Stimulated activated naive CD4-positive, alpha-beta T cell (primary cell): Measurements from ENCODE around the gene OLFM3.

ENCODE experiments used
- DNase-seq, 6 experiments: peaks; one replicate each; lab custom pipeline; 2025; lab: John Stamatoyannopoulos, UW

Gene OLFM3

DNA sequence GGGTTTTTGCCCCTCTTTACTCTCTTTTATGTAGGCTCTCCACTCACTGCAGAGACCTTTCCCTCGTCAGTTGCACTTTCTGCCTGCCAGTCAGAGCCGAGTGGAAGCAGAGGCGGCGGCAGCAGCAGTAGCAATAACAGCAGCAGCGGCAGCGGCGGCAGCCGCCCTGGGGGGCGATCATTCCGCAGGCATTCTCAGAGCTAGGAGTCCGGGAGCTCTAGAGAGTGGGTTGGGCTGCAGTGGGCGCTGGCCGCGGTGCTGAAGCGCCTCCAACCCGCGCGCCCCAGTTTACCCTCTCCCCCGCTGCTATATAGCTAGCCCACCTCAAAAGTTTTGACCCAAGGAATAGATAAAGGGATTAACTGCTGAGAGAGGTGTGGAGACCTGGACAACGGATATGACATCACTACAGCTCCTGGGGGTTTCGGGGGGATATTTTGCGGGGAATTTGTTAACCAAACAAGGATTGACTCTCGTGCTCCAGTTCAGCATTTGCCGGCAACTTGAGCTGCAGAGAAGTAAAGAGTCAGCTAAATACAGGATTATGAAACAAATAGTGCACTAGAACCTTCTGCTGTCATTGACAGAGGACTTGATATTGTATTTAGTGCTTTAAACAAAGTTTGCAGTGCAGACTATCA, at the start of gene OLFM3:
OLFM3 (minus strand) TSS at position 102 of the 641 bp plus-strand sequence.
- DNase-seq = no peak

DNA sequence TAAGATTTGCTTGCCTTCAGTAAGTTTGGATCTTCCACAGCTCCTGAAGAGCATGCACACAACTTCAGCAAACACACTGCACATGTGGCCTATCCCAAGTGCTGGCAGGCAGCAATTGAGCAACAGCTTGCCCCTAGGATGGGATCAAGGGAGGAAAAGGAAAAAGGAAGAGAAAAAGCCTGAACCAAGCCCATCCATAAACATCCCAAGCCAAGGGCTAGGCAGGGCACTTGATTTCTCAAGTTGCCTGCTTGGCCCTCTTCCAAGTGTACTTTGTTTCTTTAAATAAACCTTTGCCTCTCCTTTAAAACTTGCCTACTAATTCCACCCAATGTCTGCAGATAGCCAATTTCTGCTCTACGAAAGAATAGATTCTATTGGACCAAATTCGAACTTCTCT, 49.0 kb upstream of the OLFM3 start:
- no peak for DNase-seq

DNA sequence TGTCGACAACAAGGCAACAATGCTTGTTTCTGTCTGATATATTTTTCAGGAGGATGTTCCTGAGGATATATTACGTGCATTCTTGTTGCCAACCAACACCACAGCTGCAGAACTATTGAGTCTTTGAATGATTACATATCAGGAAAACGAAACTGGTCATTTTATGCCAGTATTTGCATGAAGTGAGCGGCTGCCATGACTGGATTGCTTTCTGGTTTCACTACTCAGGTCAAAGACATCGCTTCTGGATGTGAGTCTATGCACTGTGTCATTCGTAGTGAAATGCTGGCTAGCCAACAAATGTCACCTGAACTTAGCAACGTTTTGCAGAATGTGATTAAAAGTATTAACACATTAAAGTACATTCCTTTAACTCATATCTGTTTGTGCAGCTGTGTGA, 35.8 kb upstream of the OLFM3 start:
- DNase-seq = no peak

DNA sequence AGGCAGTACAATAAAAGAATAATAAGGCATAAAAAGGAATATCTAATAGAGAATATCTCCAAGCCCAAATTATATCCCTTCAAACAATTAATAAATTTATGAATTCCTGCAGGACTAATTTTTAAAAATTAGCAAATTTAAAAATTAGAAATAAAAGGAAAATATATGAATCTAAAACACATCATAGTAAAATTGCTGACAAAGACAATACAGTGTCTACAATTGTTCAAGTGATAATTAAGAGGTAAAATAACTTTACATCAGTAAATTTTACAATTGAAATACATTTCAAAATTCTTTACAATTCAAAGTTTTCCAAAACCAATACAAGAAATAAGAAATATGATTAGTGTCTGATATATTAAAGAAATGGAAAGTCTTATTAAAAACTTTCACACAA, 22.8 kb upstream of the OLFM3 start:
- DNase-seq = no peak

DNA sequence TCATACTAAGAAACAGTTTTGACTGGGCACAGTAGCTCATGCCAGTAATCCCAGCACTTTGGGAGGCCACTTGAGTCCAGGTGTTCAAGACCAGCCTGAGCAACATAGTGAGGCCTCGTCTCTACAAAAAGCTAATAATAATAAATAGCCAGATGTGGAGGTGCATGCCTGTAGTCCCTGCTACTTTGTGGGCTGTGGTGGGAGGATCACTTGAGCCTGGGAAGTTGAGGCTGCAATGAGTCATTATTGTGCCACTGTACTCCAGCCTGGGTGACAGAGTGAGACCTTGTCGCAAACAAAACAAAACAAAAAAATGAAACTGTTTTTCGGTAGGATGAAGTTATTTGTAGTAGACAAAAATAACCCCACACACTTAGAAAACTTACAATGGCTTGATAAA, 19.0 kb upstream of the OLFM3 start:
- no peak for DNase-seq

DNA sequence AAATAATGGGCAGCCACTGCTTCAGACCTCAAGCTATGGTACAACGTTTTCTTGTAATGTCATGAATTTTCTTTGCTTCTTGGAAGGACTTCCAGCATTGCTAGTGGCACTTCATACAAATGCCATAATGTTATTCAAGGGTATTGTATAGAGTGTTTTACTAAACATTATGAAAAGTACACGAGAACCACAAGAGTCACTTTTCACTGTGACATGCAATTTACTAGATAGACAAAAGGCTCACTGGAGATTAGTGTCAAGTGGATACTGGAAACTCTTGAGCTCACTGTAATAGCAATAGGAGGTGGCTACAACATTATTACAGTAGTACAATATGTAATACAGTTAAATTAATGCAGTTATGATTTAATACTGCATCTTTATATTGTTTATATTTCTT, 5.3 kb upstream of the OLFM3 start:
- no peak for DNase-seq

DNA sequence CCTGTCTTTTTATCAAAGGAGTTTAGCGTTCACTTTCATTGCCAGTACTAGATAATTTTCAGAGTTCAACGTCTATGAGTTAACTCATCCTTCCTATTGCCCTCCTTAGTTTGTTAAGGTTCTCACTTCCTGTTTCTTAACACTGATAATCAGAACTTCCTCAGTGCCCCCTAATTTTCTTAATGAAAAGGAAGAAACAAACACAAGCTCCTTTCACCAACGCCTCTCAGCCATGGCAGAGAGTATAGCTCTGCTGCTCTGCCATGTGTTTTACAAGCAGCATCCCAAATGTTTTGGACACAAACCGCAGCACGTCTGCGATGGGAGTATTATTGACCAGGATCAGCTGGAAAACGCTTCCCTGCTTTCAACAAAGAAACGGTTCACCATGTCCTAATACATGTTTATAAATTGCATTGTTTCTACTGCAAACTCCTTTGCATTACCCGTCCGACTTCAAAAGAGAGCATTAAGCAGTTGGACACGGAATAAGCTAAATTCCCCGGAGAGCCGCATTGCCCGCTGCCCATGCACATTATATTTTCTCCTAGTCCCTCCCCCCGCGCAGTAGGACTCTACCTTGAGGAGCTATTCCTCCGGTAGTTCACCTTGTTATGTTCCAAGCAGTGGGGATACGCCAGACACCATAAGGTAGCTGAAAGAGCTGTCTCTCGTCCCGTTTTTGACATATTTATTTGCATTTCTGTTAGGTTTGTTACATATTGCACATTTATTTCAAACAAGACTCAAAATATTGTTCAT, 561 bp downstream of the OLFM3 start:
- DNase-seq = no peak

DNA sequence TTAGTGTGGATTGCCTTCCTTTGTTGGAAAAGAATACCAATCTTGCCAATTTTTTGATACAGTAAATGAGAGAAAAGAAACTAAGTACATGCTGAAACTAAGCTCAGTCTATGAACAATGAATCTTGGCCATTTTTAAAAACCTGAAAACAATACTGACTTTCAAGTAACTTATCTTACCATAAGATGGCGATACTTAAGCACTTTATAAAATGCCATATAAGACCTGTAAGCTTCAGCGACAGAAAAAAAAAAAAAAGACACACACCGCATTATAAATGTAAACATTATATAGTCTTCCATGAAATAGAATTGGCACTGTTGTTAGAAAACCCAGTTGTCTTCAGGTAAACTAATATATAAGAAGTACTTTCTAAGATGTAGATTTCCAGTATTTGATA, 3.0 kb downstream of the OLFM3 start:
- DNase-seq = no peak

DNA sequence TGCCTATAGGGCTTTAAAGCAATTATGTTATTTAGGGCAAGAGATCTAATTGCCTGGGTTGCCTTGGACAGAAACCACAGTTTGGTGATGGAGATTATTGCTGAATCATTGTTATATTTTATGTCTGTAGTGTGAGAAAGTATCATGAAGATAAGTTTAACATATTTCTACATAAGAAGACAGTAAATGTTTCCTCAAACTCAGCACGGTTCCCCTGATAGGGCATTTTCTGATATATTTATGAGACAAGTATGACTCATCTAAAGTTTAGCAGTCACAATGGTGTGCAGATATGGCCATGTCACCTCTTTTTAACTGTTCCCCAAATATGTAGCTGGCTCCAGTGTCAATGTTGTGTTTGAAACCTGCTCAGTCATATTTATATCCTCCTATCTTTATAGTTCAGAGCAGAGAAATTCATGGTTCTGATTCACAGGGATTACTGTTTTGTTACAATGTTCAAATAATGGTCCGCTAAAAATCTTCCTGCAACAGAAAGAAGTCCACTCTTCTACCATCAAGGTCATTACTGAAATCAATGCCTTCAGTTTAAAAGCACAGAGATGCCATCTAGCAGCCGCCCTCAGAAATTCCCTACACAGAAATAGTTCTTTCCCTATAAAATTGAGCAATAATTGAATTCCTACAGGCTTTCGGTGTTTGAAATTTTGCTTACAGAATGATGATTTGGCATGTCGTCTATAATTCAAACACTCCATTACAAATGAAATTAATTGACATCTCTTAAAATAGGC, 3.7 kb downstream of the OLFM3 start:
- DNase-seq = no peak

DNA sequence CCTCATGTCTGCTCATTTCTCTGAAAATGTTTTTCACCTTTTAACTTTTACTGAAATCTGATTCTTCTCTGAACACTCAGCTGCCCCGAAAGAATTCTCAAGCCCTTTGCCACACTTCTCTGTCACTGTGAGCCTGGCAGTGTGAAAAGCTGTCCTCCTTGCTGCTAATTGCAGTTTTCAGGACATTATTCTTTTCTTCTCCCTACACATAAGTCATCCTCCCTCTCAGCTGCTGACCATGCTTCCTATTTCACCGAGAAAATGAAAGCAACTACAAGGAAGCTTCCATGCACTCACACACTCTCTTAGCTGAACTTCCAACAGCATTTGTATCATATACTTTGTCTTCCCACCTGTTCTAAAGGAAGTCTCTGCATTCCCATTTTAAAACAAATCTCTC, 15.8 kb downstream of the OLFM3 start:
- DNase-seq = no peak

DNA sequence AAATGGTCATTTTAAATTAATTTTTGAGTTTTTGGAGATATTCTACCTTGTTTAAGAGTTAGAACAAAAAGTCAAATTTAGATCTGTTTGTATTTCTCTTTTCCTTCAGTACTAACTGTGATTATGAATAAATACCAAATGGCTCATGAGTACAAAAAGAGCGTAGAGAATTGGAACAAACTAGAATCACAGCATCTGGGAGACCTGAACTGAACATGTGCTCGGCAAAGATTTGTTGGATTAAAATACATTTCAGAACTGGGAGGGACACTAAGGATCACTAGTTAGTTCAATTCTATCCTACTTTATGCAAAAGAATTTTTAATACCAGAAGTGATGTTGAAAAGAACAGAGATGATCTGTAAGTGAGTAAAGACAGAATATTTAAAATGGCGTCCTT, 19.5 kb downstream of the OLFM3 start:
- no peak for DNase-seq

DNA sequence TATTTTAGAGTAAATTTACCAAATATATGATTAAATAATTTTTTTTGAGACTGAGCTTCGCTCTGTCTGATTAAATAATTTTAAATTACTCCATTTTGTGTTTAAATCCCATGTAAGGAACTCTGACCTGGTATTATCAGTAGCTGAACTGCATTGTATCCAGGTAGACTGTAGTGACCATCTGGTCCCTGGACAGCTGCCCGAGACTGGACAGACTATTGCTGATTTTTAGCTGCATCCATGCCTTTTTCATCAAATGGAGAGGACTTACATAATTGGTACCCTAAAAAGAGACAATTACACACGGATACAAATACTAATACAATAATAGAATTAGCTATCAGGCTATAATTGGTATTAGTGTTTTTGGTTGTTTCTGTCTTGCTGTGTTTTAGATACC, 20.6 kb downstream of the OLFM3 start:
- no peak for DNase-seq

DNA sequence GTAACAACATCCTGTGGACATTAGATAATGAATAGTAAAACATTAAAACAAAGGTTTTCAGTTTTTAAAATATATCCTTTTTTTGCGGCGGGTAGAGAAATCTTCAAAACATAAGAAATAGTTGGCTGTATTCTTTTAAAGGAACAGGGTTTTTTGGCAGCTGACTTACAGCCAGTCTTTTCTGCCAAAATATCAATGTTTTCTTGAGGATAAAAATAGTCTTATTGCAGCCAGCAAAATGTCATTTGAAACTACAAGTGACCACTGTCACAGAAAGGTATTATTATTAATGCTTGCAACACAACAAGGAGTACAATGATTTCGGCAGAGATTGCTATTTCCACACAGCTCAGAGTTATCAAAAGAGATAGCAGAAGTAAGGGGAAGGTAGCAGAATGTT, 21.4 kb downstream of the OLFM3 start:
- DNase-seq = no peak

DNA sequence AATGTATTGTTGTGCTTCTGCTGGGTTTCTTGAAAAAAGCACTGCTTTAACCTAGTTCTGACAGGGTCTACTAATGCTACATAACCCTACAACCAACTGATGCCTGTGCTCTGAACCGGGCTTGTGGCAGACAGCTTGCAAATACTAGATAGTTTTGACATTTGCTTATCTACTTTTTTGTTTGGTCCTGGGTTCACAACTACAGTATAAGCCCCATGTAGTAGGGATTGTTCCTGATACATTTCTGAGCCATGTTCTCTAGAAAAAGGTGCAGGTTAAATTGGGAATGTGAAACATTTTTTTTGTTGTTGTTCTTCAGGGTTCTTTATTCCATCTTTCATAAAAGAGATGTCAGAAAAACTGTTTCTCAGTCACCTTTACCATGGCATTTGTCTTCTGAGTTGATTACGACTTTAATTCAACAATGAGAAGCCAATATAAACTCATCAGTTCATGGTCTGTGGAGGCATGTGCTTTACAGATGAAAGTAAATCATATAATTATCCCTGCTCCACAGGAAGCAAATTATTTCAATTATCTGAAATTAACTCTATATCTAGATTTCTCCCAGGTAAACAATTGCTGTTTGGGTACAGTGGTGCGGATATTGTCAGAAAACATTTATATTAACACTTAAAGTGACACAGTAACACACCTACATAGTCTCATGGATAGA, 22.0 kb downstream of the OLFM3 start:
- no peak for DNase-seq

DNA sequence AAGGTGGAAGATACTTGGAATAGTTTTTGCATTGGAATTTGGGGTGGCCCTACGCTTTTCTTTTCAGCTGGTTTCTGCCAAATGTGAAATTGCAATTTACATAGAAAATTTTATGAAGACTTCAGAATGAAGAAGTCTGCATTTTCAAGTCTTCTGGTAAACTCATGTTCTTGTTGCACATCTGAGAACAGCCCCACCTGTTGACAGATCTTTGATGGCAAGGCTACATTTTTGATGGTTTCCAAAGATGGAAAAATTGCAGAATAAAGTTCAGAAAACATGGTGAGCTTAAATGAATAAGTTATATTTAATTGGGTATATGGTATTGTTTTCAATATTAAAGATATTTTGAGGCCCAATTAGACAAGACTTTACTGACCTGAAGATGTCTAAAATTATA, 25.4 kb downstream of the OLFM3 start:
- no peak for DNase-seq

DNA sequence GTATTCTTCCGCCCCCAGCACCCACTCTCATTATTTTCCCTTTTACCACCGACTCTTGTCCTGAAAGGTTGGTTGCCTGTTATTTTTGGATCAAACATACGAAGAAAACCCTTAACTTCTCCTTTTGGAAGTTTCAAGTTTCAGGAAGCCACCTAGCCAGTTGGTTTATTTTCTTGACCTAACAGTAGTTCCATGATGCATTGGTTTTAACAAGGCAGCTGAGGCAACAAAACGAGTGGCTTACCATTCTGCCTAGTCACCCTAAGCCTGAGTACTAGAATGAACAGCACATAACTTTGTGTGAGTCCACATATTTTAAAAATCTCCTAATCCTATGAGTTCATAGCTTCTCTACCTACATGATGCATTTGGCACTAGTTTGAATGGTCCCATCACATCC, 28.9 kb downstream of the OLFM3 start:
- DNase-seq = no peak

DNA sequence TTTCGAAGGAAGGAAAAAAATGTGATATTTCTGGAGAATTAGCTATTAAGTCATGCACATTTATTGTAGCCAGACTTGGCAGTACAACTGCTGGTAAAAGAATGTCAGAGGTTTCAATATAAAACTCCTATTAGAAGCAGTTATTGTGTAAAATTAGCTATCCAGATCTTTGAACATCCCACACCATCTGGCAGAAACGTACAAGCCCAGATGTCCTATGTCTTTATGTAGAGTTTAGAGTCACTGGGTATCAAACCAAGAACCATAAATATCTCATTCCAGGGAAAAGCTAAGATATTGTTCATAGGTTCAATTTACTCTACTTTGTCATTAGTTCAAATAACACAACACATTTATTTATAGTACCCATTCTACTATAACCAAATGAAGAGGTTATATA, 31.4 kb downstream of the OLFM3 start:
- no peak for DNase-seq

DNA sequence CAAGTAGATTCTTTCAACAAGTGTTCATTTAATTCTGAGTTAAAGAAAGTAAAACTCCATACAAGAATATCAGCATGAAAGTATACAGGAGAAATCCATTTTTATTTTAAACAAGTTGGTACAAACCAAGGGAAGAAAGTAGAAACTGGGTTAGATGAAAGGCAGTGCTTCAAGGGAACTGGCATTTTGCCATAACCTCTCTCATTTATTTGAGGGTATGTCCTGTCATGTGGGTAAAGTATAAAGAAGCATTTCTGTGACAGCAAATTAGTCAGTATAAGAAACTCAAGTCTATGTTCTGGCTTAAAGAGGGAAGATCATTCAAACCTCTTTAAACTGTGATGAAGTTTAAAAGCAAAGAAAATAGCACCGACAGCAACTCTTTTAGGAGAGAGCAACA, 32.0 kb downstream of the OLFM3 start:
- DNase-seq = no peak

DNA sequence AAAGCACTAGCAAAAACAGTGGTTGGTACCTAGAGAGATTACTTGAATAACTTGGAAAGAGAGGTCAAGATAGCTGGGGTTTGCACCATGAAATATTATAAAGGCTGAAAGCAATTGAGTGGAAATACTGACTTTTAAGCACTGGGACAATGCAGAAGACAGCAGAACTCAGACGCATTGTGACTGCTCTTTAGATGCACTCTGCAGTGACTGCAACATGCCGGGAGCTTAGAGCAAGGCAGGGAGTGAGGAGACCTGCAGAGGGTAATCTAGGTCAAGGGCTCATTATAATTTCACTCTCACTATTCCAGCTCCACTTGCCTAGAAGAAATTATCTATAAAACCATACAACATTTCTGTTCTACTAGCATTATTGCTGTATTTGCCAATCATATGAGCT, 36.6 kb downstream of the OLFM3 start:
- DNase-seq = no peak

DNA sequence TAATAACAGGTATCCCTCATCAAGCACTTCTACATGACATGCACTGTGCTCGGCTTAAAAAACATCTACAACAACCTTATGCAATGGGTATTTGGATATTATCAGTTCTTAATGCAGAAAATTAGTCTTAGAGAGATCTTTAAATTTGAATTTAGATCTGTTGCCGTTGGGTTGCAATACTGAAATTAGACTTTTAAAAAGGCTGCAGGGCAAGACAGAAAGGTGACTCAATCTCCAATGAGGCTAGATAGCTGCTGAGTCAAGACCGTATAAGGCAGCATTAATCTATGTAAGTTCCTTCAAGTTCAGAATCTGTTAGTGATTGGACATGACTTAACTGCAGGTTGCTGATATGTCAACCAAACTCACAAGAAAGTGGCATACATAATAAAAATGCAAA, 37.3 kb downstream of the OLFM3 start:
- no peak for DNase-seq

DNA sequence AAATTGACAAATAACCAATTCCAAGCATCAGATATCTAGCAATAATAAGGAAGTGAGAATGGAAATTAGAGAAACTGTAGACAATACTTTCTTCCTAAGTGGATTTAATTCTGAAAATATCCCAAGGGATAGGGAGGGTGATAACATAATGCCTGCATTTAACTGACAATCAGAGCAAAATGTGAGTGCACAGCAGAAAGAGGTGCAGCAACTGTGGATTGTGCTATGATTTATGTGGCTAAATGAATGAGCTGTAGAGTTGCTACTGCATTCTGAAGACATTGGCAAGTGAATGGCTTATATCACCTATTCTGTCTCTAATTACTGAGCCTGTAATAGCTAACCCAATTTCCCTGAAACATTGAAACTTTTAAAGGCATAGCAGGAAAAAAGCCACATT, 39.0 kb downstream of the OLFM3 start:
- DNase-seq = no peak

DNA sequence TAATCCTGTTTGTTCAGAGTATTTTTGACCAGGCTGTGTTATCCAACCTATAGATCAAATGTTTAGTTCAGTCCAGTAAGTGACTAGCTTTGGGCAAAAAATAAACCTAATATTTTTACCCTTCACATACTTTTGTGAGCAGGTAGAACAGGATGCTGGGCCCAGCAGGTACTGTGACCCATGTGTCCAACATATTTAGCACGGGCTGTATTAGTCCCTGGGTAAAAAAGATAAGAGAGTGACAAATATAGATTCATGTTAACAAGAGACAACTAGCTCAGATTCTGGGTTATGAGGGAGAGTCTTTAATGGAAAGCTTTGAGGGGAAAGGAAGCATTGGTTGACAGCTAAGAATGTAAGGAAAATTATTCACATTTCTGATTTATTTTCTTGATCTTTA, 43.1 kb downstream of the OLFM3 start:
- DNase-seq = no peak

DNA sequence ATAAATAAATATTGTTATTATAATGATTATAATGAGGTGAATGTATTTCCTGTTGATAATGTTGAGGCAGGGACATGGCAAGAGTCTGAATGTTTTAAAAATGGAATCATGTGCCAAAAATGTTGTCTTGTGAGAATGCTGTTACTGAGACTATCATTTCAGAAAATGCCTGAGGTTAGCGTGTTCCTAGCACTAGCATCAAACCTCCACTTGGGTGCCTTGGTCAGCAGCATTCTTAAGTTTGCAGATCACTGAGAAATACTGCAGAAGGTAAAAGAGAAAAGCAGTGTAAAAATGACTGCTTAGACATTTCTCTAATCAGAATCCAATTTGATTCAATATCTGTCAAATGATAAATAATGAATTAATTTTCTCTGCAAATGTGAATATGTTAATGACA, 50.8 kb downstream of the OLFM3 start:
- DNase-seq = no peak
